Measurements from ENCODE around the gene CPNE8.

The CPNE8 gene

GRCh38 chr12:38728894-38729293, 176.5 kb downstream of the CPNE8 start:
- no peak for DNase-seq (ENCODE audit: low read depth)

GRCh38 chr12:38721611-38722252, 183.7 kb downstream of the CPNE8 start:
- no peak for DNase-seq (ENCODE audit: low read depth)

DNA sequence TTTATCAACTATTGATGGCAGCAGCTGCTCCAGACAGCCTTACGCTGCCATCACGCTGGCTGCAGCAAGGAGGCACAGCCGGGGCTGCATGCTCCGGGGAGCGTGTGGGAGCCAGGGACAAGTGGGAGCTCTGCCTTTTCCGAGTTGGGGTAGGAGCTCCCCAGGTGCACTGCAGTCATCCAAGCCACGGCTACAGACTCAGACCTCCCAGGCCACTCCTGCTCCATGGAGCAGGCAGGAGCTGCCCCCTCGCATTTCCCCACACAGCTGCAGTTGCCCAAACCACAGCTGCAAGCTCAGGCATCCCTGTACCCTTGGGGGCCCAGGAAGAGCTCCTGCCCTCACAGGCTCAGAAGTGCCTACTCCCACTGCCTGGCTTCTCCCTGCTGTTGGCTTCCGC, 184.7 kb downstream of the CPNE8 start:
- DNase-seq (ENCODE audit: low read depth): no peak

DNA sequence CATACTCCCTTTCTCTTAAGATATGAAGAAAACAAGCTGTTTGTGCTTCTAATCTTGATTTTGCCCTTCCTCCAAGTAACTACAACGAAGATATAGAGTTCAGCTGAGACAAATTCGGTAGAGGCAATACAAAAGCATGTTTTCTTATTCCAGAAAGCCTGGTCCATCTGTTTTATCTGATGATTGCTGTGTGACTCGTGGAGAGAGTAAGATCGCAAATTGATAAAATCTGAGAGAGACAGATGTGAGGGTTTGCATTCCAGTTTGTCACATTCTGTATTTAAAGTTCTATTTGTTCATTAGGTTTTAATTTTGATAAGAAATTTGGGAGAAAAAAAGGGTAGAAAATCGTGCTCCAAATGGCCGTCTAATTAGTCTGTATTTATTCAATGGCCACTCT, 192.1 kb downstream of the CPNE8 start:
- DNase-seq (ENCODE audit: low read depth): no peak

DNA sequence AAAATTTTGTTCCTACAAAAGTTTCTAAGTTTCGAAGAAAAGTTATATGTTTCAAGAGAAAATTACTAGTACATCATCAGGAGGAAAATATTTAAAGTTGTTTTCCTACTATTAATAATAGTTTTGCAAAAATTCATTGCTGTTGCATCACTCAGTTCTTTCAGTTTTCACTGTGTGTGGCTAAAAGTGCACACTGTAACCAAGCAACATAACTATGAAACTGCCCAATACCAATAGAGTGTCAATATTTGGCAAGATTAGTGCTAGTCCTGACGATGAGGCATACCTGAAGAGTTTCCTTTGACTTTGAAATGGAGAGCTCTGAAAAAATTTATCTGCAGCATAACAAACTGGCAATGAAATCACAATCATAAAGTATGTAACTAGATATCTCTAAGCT, 194.3 kb downstream of the CPNE8 start:
- no peak for DNase-seq (ENCODE audit: low read depth)

DNA sequence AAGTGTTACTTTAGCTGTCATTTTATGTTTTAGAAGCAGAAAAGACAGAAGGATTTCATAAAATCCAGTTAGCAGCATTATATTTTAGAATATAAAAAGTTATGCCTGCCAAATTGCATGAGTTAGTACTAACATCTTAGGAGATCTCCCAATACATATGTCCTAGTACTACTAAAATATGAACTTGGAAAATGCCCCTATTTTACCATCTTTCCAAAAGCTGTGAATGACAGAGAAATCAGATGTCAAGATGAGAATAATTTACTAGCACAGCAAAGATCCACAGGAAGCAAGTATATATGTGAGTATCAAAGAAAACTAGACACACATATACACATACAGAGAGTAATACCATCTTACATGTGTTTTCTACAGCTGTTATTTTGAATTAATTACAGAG, 196.9 kb downstream of the CPNE8 start:
- DNase-seq (ENCODE audit: low read depth): no peak

DNA sequence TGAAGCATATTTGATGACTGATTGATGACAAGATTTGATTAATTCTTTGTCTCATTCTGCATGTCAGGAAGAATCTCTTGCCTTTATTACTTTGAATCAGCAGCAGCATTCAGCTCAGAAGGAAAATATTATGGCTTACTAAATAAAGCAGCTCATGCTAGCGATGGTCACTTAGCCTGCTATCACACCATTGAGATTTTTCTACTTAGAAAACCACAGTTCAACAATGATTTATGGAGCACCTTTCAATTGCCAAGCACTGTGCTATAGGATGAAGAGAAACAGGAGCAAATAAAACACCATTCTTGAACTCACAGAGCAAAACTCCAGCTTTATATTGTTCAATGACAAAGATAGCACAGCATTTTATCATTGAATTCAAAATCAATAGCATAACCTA, 197.7 kb downstream of the CPNE8 start:
- DNase-seq (ENCODE audit: low read depth): no peak

DNA sequence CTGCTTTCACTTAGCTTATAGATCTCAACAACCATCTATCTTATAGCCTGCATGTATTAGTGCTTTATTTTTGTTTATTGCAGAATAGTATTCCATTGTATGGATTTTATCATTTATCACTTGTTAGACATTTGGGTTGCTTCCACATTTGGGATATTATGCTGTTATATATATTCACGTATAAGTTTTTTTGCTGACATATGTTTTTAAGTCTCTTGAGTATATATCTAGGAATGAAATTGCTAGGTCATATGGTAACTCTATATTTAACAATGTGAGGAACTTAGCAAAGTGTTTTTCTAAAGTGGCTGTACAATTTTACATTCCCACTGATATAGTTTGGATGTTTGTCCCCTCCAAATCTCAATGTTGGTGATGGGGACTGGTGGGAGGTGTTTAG, 208.1 kb downstream of the CPNE8 start:
- no peak for DNase-seq (ENCODE audit: low read depth)

DNA sequence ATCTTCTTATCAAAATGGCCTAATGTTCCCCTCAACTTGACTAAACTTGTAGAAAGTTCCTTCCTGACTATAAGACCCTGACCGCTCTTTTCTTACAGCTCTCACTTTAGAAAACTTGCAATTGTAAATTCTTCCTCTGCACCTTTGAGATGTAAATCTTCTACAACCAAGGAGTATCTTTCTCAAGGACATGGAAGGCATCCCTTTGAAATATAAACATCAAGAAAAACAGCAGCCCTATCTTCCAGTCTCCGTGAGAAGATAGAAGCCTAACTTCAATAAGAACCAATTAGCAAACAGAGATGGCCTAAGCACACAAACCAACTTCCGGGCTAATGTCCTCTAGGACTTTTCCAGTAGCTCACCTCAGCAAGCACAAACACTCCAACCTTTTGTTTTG, 210.3 kb downstream of the CPNE8 start:
- DNase-seq (ENCODE audit: low read depth): no peak

GRCh38 chr12:38691164-38691563, 214.2 kb downstream of the CPNE8 start:
- DNase-seq (ENCODE audit: low read depth): no peak

DNA sequence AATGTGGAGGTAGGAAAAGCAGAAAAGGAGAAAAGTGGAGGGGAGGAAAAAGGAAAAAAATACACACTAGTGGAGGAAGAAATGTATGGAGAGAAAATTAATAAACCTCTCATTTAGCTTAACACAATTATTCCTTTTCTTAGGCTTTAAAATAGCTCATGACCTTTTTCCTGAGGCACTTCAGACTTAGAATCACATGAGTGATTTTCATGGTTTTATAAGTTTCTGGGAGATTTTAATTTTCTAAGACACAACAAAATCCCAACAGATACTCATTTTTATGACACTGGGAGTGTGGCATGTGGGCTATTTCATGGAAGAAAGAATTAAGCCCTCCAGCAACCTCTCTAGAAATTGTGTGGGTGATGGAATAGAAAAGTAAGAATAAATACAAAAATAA, 214.7 kb downstream of the CPNE8 start:
- no peak for DNase-seq (ENCODE audit: low read depth)

- no peak for DNase-seq (ENCODE audit: low read depth)
These were observed 215.7 kb downstream of the CPNE8 start for GRCh38 chr12:38689704-38690103.

DNA sequence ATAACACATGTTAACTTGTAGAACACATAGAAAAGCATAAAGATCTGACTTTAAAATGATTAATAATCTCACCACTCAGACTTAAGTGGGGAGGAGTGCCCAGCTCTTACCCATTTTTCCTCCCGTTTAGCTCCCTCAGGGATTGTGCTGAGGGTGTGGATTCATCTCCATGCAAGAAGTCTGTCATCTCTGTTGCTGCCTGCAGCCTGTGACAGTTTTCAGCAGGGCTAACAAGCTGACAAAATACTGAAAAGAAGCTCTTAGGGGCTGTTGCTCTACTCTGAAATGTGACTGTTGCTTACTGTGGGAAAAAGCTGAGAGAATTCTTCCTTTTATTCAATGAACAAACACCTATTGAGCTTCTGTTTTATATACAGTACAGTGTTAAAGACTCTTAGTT, 216.2 kb downstream of the CPNE8 start:
- no peak for DNase-seq (ENCODE audit: low read depth)

- no peak for DNase-seq (ENCODE audit: low read depth)
These were observed 222.9 kb downstream of the CPNE8 start for GRCh38 chr12:38682521-38682920.

DNA sequence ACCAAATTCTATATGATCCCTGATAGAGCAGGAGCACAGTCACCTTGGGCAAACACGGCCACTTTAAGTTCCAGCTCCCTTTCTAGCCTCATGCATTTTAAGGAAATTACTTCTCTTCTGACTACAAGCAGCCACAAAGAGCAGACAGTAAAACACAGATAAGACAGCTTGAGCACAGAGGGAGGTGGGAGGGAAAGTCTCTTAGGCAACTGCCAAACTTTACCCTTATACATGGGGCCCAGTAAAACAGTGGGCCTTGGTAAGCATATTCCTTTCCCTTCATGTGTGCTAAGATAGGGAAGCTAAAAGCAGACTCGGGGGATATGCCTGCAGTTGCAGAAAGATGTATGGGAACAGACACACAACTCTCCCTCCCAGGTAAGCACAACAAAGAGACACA, 235.9 kb downstream of the CPNE8 start:
- DNase-seq (ENCODE audit: low read depth): no peak

- DNase-seq (ENCODE audit: low read depth): no peak
These were observed 236.3 kb downstream of the CPNE8 start for GRCh38 chr12:38669081-38669480.

- no peak for DNase-seq (ENCODE audit: low read depth)
These were observed 239.0 kb downstream of the CPNE8 start for GRCh38 chr12:38666425-38666824.

DNA sequence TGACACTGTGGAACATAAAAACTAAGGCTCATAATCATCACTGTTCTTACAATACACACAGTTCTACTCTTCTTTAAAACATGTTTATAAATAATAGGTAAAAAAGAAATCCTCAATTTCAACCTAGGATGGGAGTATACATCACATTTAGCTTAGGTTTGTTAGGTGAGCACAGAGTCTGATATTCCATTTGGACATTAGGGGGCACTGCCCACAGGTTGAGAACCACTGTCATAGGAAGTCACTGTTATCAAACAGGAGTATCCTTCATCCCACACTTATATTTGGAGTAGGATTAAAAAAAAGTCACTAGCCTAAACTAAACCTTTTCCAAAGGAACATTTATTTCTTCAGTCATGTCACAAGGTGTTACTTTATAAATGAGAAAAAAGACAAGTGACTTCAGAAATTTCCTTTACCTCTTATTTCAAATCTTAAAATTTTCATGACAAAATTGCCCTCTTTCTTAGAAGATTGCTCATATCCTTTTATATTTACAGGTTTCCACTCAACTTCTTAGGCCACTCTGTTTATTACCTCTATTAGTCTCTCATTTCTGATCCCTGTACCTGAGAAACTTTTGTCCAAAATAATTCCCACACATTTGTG, 240.6 kb downstream of the CPNE8 start:
- no peak for DNase-seq (ENCODE audit: low read depth)

DNA sequence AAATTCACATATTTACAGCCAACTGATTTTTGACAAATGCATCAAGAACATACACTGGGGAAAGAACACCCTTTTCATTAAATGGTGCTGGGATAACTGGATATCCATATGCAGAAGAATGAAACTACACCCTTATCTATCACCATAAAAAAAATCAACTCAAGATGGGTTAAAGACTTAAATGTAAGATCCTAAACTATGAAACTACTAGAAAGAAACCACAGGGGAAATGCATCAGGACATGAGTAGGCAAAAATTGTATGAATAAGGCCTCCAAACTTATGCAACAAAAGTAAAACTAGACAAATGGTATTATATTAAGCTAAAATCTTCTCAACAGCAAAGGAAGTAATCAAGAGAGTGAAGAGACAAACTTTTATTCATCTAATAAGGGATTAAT, 242.6 kb downstream of the CPNE8 start:
- no peak for DNase-seq (ENCODE audit: low read depth)

- no peak for DNase-seq (ENCODE audit: low read depth)
These were observed 251.7 kb downstream of the CPNE8 start for GRCh38 chr12:38653650-38654049.

DNA sequence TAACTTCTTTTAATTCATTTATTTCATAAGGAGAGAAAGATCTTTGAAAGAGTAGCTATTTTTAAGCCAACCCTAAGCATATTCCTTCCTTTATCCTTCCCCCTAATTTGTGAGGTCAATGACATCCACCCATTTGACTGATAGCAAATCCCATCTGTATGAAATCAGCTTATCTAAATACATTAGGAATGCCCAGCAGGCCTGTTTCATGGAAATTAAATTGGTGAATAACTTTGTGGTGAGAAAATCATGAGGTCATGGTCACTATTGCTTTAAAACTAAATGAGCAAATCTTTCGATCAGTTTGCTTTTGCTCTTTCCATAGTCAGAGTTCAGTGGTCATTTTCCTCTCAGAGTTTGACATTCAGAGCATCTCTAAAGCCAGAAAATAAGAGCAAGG, 256.6 kb downstream of the CPNE8 start:
- no peak for DNase-seq (ENCODE audit: low read depth)

- no peak for DNase-seq (ENCODE audit: low read depth)
These were observed 259.2 kb downstream of the CPNE8 start for GRCh38 chr12:38646146-38646545.

DNA sequence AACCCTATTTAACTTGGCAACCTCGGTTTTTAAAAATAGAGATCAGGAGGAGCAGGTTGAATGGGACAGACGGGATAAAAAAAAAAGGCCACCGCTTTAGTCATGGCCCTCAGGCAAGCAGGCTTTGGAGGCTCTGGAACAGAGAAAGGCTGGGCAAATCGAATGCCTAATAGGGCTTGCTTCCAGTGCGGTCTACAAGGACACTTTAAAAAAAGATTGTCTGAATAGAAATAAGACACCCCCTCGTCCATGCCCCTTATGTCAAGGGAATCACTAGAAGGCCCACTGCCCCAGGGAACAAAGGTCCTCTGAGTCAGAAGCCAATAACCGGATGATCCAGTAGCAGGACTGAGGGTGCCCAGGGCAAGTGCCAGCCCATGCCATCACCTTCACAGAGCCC, 265.8 kb downstream of the CPNE8 start:
- DNase-seq (ENCODE audit: low read depth): no peak

- no peak for DNase-seq (ENCODE audit: low read depth)
These were observed 267.0 kb downstream of the CPNE8 start for GRCh38 chr12:38638401-38638800.
